Keratinocyte (primary cell): ENCODE measurements around the gene MAP3K5.

Experiments used
- EZH2 ChIP-seq: IDR thresholded peaks from one replicate; pipeline ENCODE4 v1.6.1; 2012; ENCODE audit warnings: inconsistent platforms, mild to moderate bottlenecking, low read length, moderate library complexity
- TF ChIP-seq, protein P1 (sequence below), 3 experiments: IDR thresholded peaks in 1 of 3; conservative IDR thresholded peaks in 1 of 3; optimal IDR thresholded peaks in 1 of 3; 2 replicates in 2 of 3; 3 replicates in 1 of 3; pipeline versions ENCODE3 to v1.5.1; 2011; ENCODE audit warnings: low read length in 3 of 3, mild to moderate bottlenecking in 3 of 3, moderate library complexity in 2 of 3, control low read depth in 1 of 3, inconsistent platforms in 1 of 3; ENCODE audit not compliant: insufficient read depth in 2 of 3; ENCODE audit errors: extremely low read depth in 1 of 3

- TF ChIP-seq, protein P1, sequence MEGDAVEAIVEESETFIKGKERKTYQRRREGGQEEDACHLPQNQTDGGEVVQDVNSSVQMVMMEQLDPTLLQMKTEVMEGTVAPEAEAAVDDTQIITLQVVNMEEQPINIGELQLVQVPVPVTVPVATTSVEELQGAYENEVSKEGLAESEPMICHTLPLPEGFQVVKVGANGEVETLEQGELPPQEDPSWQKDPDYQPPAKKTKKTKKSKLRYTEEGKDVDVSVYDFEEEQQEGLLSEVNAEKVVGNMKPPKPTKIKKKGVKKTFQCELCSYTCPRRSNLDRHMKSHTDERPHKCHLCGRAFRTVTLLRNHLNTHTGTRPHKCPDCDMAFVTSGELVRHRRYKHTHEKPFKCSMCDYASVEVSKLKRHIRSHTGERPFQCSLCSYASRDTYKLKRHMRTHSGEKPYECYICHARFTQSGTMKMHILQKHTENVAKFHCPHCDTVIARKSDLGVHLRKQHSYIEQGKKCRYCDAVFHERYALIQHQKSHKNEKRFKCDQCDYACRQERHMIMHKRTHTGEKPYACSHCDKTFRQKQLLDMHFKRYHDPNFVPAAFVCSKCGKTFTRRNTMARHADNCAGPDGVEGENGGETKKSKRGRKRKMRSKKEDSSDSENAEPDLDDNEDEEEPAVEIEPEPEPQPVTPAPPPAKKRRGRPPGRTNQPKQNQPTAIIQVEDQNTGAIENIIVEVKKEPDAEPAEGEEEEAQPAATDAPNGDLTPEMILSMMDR (optimal IDR thresholded peaks at IDR 0.05 in 1 of 3, IDR thresholded peaks at IDR 0.05 in 1 of 3, conservative IDR thresholded peaks at IDR 0.05 in 1 of 3; ENCODE audit: extremely low read depth in 1 of 3, insufficient read depth in 2 of 3, low read length in 3 of 3) = no peak
- TF ChIP-seq EZH2 = no peak
These were observed 19.4 kb downstream of the MAP3K5 start for GRCh38 chr6:136772685-136773472.
